GM12878 (cell line): ENCODE data around the gene COL4A1. TPM values are rescaled to one million over a fixed set of nuclear protein-coding genes. Genes with fewer than 3 reads are reported as not detected.

Experiments used
- ATAC-seq: fragments of 200-7000 bp; cut with Tn5 transposase; 3 replicates; pipeline ENCODE4 v1.9.1; 2020; ENCODE audit warnings: mild to moderate bottlenecking, moderate library complexity
- BruUV-seq: library from RNA; stranded (reverse); fragments of 400-500 nt; replicated peaks from 2 replicates; lab custom pipeline; 2021; lab: Mats Ljungman, UMichigan
- CTCF ChIA-PET: fragments of 300-600 bp; sonication (Branson Sonifier 250); formaldehyde crosslinking; extraction: SDS; loops from one replicate; lab custom pipeline; 2021; ENCODE audit warnings: inconsistent platforms; lab: Yijun Ruan, JAX
- POLR2A ChIA-PET: fragments of 350-600 bp; formaldehyde crosslinking; extraction: SDS; loops from one replicate; lab custom pipeline; 2021; ENCODE audit warnings: inconsistent platforms; lab: Charles Lee
- RAD21 ChIA-PET: fragments of 300-600 bp; sonication (Branson Sonifier 250); formaldehyde crosslinking; loops from one replicate; lab custom pipeline; 2023; ENCODE audit warnings: antibody characterized with exemption; ENCODE audit not compliant: unreplicated experiment; lab: Charles Lee
- SMC1A ChIA-PET: fragments of 300-600 bp; sonication (Branson Sonifier 250); formaldehyde crosslinking; loops from one replicate; lab custom pipeline; 2023; ENCODE audit not compliant: unreplicated experiment, uncharacterized antibody; lab: Charles Lee
- DNase-seq: peaks from one replicate; pipeline ENCODE4 v3.0.0-alpha.2; 2011; ENCODE audit warnings: low read depth, low spot score
- FAIRE-seq: peaks from 3 replicates; lab custom pipeline; 2011; peaks lifted over from hg19 to GRCh38; lab: Jason Lieb, UNC
- H2AFZ ChIP-seq: 2 replicates; pipeline ENCODE4 v1.6.0; 2011; ENCODE audit warnings: low read depth, low read length, control low read depth; ENCODE audit not compliant: control insufficient read depth
- H3K27ac ChIP-seq: 2 replicates; pipeline ENCODE4 v1.5.1; 2011; ENCODE audit warnings: control low read depth; ENCODE audit not compliant: control insufficient read depth, insufficient read depth
- H3K27me3 ChIP-seq, 2 experiments: replicated peaks in 1 of 2; 2 replicates each; pipeline versions ENCODE4 v1.6.0 to v1.6.1; 2011; ENCODE audit warnings: low read length in 1 of 2; ENCODE audit not compliant: control insufficient read depth in 2 of 2, insufficient read depth in 2 of 2
- H3K36me3 ChIP-seq, 2 experiments: 2 replicates each; pipeline ENCODE4 v1.5.1; 2011; ENCODE audit warnings: low read length in 1 of 2; ENCODE audit not compliant: control insufficient read depth in 2 of 2, insufficient read depth in 2 of 2
- H3K4me1 ChIP-seq: 2 replicates; pipeline ENCODE4 v1.6.1; 2011; ENCODE audit warnings: mild to moderate bottlenecking, low read length, moderate library complexity, mixed read lengths; ENCODE audit not compliant: control insufficient read depth, insufficient read depth
- H3K4me2 ChIP-seq: 2 replicates; pipeline ENCODE4 v1.6.0; 2011; ENCODE audit warnings: control low read depth; ENCODE audit not compliant: control insufficient read depth, insufficient read depth
- H3K4me3 ChIP-seq: fragments of 200-600 bp; sonication (generic); 2 replicates; pipeline ENCODE4 v1.5.1; 2016
- H3K79me2 ChIP-seq: 2 replicates; pipeline ENCODE4 v1.6.0; 2011; ENCODE audit warnings: low read length; ENCODE audit not compliant: control insufficient read depth, insufficient read depth
- H3K9ac ChIP-seq: 2 replicates; pipeline ENCODE4 v1.8.0; 2011; ENCODE audit warnings: low read length, control low read depth, mixed read lengths; ENCODE audit not compliant: control insufficient read depth, insufficient read depth
- H3K9me3 ChIP-seq: replicated peaks from 3 replicates; pipeline ENCODE4 v1.5.1; 2011; ENCODE audit warnings: mild to moderate bottlenecking, low read length; ENCODE audit not compliant: control insufficient read depth, insufficient read depth
- H4K20me1 ChIP-seq: 2 replicates; pipeline ENCODE4 v1.6.0; 2011; ENCODE audit not compliant: control insufficient read depth, insufficient read depth
- ATF7 ChIP-seq: fragments of 450-650 bp; IDR thresholded peaks from 2 replicates; pipeline ENCODE4 v1.6.1; 2016; ENCODE audit warnings: low read depth, mild to moderate bottlenecking
- CEBPB ChIP-seq, 2 experiments: fragments of 150-350 bp in 1 of 2; IDR thresholded peaks; 2 replicates each; pipeline ENCODE4 v1.6.1; 2012 to 2014; ENCODE audit warnings: low read depth in 2 of 2, low read length in 2 of 2, borderline replicate concordance in 1 of 2, inconsistent platforms in 1 of 2
- CEBPZ ChIP-seq: fragments of 150-350 bp; IDR thresholded peaks from 2 replicates; pipeline ENCODE4 v1.6.1; 2016; ENCODE audit warnings: low read depth, low read length
- CHD2 ChIP-seq: IDR thresholded peaks from 2 replicates; pipeline ENCODE4 v1.6.1; 2011; ENCODE audit warnings: low read depth, low read length, improper control_type of control experiment, borderline replicate concordance
- KDM1A ChIP-seq: fragments of 200-600 bp; sonication (generic); IDR thresholded peaks from 2 replicates; pipeline ENCODE4 v1.6.1; 2016; ENCODE audit warnings: borderline replicate concordance
- NBN ChIP-seq: fragments of 450-650 bp; IDR thresholded peaks from 2 replicates; pipeline ENCODE4 v1.6.1; 2016
- NFIC ChIP-seq: IDR thresholded peaks from 2 replicates; pipeline ENCODE4 v1.6.1; 2012; ENCODE audit warnings: low read depth, mild to moderate bottlenecking, inconsistent platforms, low read length, moderate library complexity
- NFYA ChIP-seq: IDR thresholded peaks from 2 replicates; pipeline ENCODE4 v1.6.1; 2011; ENCODE audit warnings: low read depth, mild to moderate bottlenecking, low read length, improper control_type of control experiment, borderline replicate concordance
- POLR2AphosphoS5 ChIP-seq: IDR thresholded peaks from 2 replicates; pipeline ENCODE4 v1.6.1; 2011; ENCODE audit warnings: mild to moderate bottlenecking, low read length, inconsistent platforms
- SMC3 ChIP-seq: IDR thresholded peaks from 2 replicates; pipeline ENCODE4 v1.6.1; 2011; ENCODE audit warnings: low read length, improper control_type of control experiment, borderline replicate concordance
- ZBTB11 ChIP-seq: fragments of 450-650 bp; formaldehyde crosslinking; IDR thresholded peaks from 2 replicates; pipeline ENCODE4 v1.5.0; 2022; ENCODE audit warnings: mild to moderate bottlenecking, missing genetic modification characterization
- WGBS: methylation state at CpG from one replicate; pipeline ENCODE4 v1.1.6; 2016; ENCODE audit warnings: low lambda C conversion rate; ENCODE audit not compliant: insufficient replicate concordance, insufficient coverage; ENCODE audit errors: missing lambda C conversion rate; 5-methylcytosine and 5-hydroxymethylcytosine counted together
- in situ Hi-C: fragments of 300-500 bp; cut with MboI; formaldehyde crosslinking; loops from 9 replicates; pipeline ENCODE4 v1.14.3; 2018; ENCODE audit warnings: mixed read lengths
- intact Hi-C: fragments of 100-400 bp; cut with micrococcal nuclease; formaldehyde crosslinking; loops from one replicate; pipeline ENCODE4 v1.14.2; 2022; ENCODE audit not compliant: unreplicated experiment
- polyA plus RNA-seq, 11 experiments: library from polyadenylated mRNA; depleted of rRNA in 4 of 11; unstranded in 6 of 11; stranded (reverse) in 5 of 11; fragments of >200 nt; fragmentation: Nextera tagmentation in 4 of 11; fragmentation: Illumina TruSeq in 1 of 11; extraction: Ambion mirVana in 4 of 11; extraction: Trizol in 1 of 11; gene quantifications; 1 replicate in 1 of 11; 2 replicates in 10 of 11; pipeline versions ENCODE4 v1.2.1 to v1.2.3, GENCODE V29; 2011 to 2016; ENCODE audit warnings: inconsistent platforms in 2 of 11, missing spikeins in 2 of 11, low read depth in 1 of 11
- total RNA-seq, 4 experiments: library from RNA; depleted of rRNA in 3 of 4; stranded (reverse); fragments of >200 nt in 3 of 4; fragmentation: Illumina TruSeq in 1 of 4; extraction: Trizol in 1 of 4; gene quantifications; 2 replicates each; pipeline versions ENCODE4 v1.2.1 to v1.2.3, GENCODE V29; 2013 to 2021
- TF ChIP-seq, protein P1 (sequence below): IDR thresholded peaks from 2 replicates; pipeline ENCODE4 v1.6.1; 2012; ENCODE audit warnings: low read depth, low read length, improper control_type of control experiment
- TF ChIP-seq, protein P2 (sequence below): fragments of 450-650 bp; IDR thresholded peaks from 2 replicates; pipeline ENCODE4 v1.6.1; 2014; ENCODE audit warnings: mild to moderate bottlenecking

COL4A1 gene
- total and polyA plus RNA-seq, 10 of the 15 experiments (the other 5 are each of a cell fraction or from before 2014, with no cell fraction given) = 0.07 to 0.31 (median 0.13) TPM; not detected in 6

GRCh38 chr13:110285991-110286832 is 20.7 kb downstream of the COL4A1 start:
- ChIA-PET CTCF (no interaction called here), POLR2A (no interaction called here), SMC1A (interaction anchor here (0.6 kb wide), 1 partner anchor 1448 kb away, joined by 3 read pairs; no protein-coding TSS in a partner anchor), RAD21 (no interaction called here)
- no peak overlapping the region for H3K4me2 ChIP-seq
- H3K27me3 ChIP-seq = no peaks in the 10 kb centered on the region; a peak in 1 of 4 replicates
- no peaks in the 10 kb centered on the region for H3K36me3 ChIP-seq
- 26% methylated on average over 14 of the region's 14 CpGs for WGBS
- ATAC-seq (no peak), FAIRE-seq (no peak), DNase-seq (no peak)
- in situ Hi-C loops (no loop called here), intact Hi-C loops (no loop called here)
- no peak overlapping the region for H3K4me3 ChIP-seq
- no peaks in the 10 kb centered on the region for H3K9me3 ChIP-seq
- H3K4me1 ChIP-seq = no peaks in the 10 kb centered on the region
- H3K27ac ChIP-seq = no peak overlapping the region
- no peaks in the 10 kb centered on the region for H4K20me1 ChIP-seq
- H3K79me2 ChIP-seq = no peaks in the 10 kb centered on the region
- no peak overlapping the region for H3K9ac ChIP-seq
- BruUV-seq = no TSS peak
- H2AFZ ChIP-seq = no peak overlapping the region
- TF ChIP-seq, protein P1, sequence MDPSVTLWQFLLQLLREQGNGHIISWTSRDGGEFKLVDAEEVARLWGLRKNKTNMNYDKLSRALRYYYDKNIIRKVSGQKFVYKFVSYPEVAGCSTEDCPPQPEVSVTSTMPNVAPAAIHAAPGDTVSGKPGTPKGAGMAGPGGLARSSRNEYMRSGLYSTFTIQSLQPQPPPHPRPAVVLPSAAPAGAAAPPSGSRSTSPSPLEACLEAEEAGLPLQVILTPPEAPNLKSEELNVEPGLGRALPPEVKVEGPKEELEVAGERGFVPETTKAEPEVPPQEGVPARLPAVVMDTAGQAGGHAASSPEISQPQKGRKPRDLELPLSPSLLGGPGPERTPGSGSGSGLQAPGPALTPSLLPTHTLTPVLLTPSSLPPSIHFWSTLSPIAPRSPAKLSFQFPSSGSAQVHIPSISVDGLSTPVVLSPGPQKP = no peak
- TF ChIP-seq KDM1A (no peak), NFIC (no peak), ATF7 (no peak), ZBTB11 (CRISPR knock-in tag) (no peak), CEBPB (IDR thresholded peaks at IDR 0.05; ENCODE audit: borderline replicate concordance in 1 of 2, low read depth in 2 of 2, low read length in 2 of 2) (no peak), CEBPZ (no peak), POLR2AphosphoS5 (no peak), CHD2 (no peak), NBN (no peak), NFYA (no peak), SMC3 (no peak)
- TF ChIP-seq, protein P2, sequence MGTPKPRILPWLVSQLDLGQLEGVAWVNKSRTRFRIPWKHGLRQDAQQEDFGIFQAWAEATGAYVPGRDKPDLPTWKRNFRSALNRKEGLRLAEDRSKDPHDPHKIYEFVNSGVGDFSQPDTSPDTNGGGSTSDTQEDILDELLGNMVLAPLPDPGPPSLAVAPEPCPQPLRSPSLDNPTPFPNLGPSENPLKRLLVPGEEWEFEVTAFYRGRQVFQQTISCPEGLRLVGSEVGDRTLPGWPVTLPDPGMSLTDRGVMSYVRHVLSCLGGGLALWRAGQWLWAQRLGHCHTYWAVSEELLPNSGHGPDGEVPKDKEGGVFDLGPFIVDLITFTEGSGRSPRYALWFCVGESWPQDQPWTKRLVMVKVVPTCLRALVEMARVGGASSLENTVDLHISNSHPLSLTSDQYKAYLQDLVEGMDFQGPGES = no peak
